ENCODE results near the gene SENP1.

SENP1 gene

GRCh38 chr12:48045965-48046518 lies 59.8 kb downstream of the SENP1 start:
- no peak for DNase-seq (ENCODE audit: low read depth)
- H3K4me3 ChIP-seq (ENCODE audit: low read depth, low read length) = no peak overlapping the region
- no peak for TF ChIP-seq CTCF (IDR thresholded peaks at IDR 0.05; ENCODE audit: control insufficient read depth, extremely low read depth, insufficient read depth)

DNA sequence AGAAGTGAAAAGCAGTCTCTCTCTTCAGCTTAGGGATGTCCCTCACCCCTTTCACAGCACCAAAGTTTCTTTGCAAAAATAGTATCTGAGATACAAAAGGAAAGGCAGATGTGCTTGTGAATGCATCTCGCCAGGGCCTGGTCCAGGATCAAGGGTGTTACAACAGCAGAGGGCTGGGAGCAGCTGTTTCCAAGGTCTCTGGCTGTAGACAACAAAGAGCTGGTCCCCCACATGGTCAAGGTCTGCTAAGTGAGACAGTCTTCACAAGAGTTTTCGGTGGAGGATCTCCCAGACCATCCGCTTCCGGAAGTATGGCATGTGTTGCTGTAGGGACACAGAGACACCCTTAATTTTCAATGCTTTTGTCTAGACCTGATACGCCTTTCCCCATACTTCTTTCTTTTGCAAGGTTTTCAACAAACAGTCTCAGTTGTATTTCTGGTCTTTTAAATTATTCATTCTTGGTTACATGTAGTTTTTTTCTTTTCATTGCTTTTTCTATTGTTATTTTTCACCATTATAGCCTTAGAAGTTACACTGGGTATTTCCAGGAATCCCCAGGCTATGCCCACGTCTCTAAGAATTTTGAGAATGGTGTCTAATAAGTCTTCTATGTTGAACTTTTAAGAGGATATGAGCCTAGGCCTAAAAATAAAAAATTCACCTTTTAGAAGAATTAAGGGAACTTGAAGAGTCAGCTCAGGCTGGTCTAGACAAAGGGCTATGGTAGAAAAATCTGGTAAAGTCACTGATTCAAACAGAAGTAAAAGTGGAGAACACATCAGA lies 60.6 kb downstream of the SENP1 start:
- H3K4me3 ChIP-seq (ENCODE audit: low read depth, low read length) = no peak overlapping the region
- TF ChIP-seq CTCF (IDR thresholded peaks at IDR 0.05; ENCODE audit: control insufficient read depth, extremely low read depth, insufficient read depth) = no peak
- DNase-seq (ENCODE audit: low read depth) = no peak

- TF ChIP-seq CTCF (IDR thresholded peaks at IDR 0.05; ENCODE audit: control insufficient read depth, extremely low read depth, insufficient read depth) = no peak
Observed at GRCh38 chr12:48044396-48044795, 61.5 kb downstream of the SENP1 start.

DNA sequence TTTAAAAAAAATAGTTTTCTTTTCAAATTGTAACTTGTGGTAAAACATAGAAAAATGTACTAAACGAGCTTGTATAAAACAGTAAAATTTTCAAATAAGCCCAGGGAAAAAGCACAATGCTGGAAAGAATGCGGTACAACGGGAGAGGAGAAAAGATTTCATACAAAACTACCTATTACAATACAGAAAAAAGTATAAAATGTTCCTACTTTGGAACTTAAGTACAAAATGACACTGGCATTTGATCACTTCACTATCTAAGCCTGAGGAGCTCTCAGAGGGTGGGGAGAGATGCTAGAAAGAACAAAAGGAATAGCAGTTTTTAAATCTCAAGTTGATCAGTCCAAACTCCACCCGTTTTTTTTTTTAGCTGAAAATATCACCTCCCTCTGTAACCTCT lies 62.1 kb downstream of the SENP1 start:
- H3K4me3 ChIP-seq (ENCODE audit: low read depth, low read length) = no peak overlapping the region
- no peak for DNase-seq (ENCODE audit: low read depth)
- TF ChIP-seq CTCF (IDR thresholded peaks at IDR 0.05; ENCODE audit: control insufficient read depth, extremely low read depth, insufficient read depth) = no peak

More at GRCh38 chr12:48044396-48044795, 61.5 kb downstream of the SENP1 start:
- no peak overlapping the region for H3K4me3 ChIP-seq (ENCODE audit: low read depth, low read length)
- DNase-seq (ENCODE audit: low read depth) = no peak

GRCh38 chr12:48041591-48042423 lies 64.1 kb downstream of the SENP1 start:
- no peak for TF ChIP-seq CTCF (IDR thresholded peaks at IDR 0.05; ENCODE audit: control insufficient read depth, extremely low read depth, insufficient read depth)
- DNase-seq (ENCODE audit: low read depth) = no peak

GRCh38 chr12:48040354-48040753 lies 65.5 kb downstream of the SENP1 start:
- TF ChIP-seq CTCF (IDR thresholded peaks at IDR 0.05; ENCODE audit: control insufficient read depth, extremely low read depth, insufficient read depth) = no peak
- DNase-seq (ENCODE audit: low read depth) = no peak
- H3K4me3 ChIP-seq (ENCODE audit: low read depth, low read length) = no peak overlapping the region

More at GRCh38 chr12:48041591-48042423, 64.1 kb downstream of the SENP1 start:
- H3K4me3 ChIP-seq (ENCODE audit: low read depth, low read length) = no peak overlapping the region
